DMS153 treated with DMSO at 0.1 percent for 48 hours (cell line): ENCODE results near the gene NUP43.
"Not testable (repeated sequence)": the region's sequence is repeated elsewhere in the genome, so short reads cannot be mapped to it uniquely, and the experiment has no call there.

Experiments
- DNase-seq: peaks from one replicate; lab custom pipeline; 2025; ENCODE audit not compliant: unreplicated experiment; lab: John Stamatoyannopoulos, UW

Gene NUP43

GRCh38 chr6:149749594-149750135, 3.3 kb upstream of the NUP43 start, which contains the start of gene PCMT1:
PCMT1 (plus strand) TSS chr6:149749741; CDS start chr6:149749902, 161 bp downstream.
- DNase-seq, result peak; percentile 81

DNA sequence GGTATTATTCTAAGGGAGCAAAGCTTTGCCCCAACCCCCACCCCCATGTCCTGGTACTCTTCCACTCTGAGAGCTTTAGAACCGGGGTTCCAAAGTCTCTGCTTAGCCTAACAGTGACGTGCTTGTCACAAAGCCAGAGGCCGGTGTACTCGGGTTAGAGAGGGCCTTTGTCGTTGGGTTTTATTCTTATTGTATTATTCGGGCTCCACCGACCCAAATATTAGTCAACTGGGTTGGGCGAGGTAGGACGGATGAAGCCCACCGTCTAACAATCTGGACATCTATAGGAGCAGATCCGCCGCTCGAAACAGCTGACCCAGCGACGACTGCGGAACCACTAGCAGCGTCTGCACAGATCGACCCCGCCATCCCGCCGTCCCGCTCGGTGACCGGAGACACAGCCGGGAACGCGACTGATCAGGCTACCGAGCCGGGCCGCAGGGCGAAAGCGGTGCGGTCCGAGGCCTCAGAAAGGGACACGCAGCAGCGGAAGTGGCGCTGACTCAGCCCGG, 2.8 kb upstream of the NUP43 start:
- not testable (repeated sequence) for DNase-seq

DNA sequence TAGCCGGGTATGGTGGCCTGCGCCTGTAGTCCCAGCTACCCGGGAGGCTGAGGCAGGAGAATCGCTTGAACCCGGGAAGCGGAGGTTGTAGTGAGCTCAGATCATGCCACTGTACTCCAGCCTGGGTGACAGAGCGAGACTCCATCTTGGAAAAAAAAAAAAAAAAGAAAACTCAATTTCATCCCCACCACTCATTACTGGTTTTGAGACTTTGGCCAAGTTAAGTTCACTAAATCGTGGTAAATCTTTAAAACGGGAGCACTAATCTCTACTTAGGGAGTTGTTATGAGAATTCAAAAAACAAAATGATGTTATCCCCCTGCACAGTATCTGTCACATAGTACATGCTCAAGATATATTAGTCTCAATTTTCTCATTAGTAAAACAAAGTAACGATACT, 1.1 kb downstream of the NUP43 start:
- not testable (repeated sequence) for DNase-seq

GRCh38 chr6:149734915-149735314, 11.4 kb downstream of the NUP43 start:
- DNase-seq, result no peak

DNA sequence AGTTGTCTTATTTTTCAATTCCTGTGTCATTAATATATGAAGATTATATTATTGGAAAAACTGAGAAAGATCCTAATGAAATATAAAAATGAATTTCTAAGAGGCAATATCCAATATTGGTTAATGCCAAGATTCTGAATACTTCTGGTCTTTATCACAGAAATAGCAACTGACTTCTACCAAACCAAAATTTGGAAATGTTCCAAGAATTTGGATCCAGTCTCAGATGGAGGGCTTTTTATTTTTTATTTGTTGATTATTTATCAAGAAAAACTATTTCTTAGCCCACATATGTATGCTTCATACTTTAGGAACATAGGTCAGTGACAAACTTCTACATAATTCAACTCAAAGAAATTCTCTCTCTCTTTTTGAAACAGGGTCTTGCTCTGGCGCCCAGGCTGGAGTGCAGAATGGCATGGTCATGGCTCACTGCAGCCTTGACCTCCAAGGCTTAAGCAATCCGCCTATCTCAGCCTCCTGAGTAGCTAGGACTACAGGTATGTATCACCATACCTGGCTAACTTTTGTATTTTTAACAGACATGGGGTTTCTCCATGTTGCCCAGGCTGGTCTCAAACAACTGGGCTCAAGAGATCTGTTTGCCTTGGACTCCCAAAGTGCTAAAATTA, 13.1 kb downstream of the NUP43 start:
- DNase-seq, result no peak

DNA sequence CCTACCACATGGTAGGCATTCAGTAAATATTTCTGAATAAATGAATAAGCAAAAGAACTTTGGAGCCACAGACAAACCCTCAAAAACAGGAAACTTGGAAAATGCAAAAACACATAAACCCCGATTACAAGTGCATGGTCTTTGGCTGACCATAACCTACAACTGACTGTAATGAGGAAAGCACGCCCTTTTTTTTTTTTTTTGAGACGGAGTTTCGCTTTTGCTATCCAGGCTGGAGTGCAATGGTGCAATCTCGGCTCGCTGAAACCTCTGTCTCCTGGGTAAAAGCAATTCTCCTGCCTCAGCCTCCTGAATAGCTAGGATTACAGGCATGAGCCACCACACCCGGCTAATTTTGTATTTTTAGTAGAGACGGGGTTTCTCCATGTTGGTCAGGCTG, 16.5 kb downstream of the NUP43 start:
- DNase-seq, result no peak

GRCh38 chr6:149728499-149729234, 17.7 kb downstream of the NUP43 start:
- DNase-seq, result no peak

GRCh38 chr6:149727793-149728498, 18.4 kb downstream of the NUP43 start:
- no peak for DNase-seq

- DNase-seq, result no peak
Measured at GRCh38 chr6:149725785-149726184, 20.5 kb downstream of the NUP43 start.

- no peak for DNase-seq
Measured at GRCh38 chr6:149723771-149724417, 22.4 kb downstream of the NUP43 start.

- no peak for DNase-seq
Measured at GRCh38 chr6:149723262-149723661, 23.1 kb downstream of the NUP43 start.

DNA sequence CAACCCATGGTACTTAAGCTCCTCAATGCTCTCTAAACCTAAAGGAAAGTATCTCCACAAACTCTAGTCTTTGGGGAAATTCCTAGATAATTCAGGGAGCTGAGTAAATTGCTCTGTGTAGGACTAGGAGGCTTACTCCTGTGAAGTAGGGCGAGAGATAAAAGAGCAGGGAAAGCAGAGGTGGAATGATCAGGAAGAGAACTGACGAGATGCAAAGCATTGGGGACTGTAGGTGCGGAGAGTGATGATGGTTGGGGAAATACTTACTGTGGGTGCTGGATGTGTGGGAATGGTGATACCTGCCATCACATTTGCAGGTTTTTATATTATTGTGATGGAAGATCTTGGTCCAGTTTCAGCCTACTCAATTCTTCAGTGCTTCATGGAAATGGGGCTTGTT, 26.8 kb downstream of the NUP43 start:
- DNase-seq, result no peak

GRCh38 chr6:149717588-149718458, 28.5 kb downstream of the NUP43 start, which contains the start of gene LATS1:
LATS1 (minus strand) TSS chr6:149718101; CDS start chr6:149702126, 15,975 bp downstream.
- DNase-seq, result peak; percentile 75

GRCh38 chr6:149717255-149717587, 29.1 kb downstream of the NUP43 start:
- DNase-seq, result no peak

DNA sequence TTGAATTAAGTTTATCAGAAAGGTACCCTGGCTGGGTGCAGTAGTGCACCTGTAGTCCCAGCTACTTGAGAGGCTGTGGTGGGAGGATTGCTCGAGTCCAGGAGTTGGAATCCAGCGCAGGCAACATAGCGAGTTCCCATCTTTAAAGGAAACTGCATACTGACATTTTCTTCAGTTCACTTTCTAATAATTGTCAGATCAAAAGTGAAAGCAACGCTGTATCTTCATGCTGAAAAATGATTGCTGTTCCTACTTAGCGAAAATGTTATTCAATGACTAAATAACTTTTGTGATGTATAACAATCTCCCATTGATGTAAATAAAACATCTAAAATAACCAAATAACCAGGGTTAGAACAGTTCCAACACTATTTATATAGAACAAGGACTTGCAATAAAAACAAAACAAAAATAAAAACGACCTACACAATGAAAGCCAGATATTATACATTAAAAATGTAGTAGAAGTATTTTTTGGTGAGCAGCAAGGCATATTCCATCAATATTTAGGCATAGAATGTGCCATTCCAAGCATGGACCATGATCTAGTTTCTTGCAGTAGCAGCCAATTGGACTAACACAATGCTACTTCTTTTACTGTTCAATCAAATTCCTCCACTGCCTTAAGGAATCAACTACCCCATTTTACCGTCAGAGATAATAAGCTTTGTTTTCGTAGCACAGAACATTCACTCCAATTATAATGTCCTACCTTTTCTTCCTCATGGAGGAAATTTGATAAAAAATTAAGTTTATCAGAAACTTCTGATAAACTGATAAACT, 30.0 kb downstream of the NUP43 start:
- DNase-seq, result no peak

- no peak for DNase-seq
Measured at GRCh38 chr6:149714442-149714841, 31.9 kb downstream of the NUP43 start.

- no peak for DNase-seq
Measured at GRCh38 chr6:149711711-149712110, 34.6 kb downstream of the NUP43 start.

- no peak for DNase-seq
Measured at GRCh38 chr6:149701714-149702113, 44.6 kb downstream of the NUP43 start.

DNA sequence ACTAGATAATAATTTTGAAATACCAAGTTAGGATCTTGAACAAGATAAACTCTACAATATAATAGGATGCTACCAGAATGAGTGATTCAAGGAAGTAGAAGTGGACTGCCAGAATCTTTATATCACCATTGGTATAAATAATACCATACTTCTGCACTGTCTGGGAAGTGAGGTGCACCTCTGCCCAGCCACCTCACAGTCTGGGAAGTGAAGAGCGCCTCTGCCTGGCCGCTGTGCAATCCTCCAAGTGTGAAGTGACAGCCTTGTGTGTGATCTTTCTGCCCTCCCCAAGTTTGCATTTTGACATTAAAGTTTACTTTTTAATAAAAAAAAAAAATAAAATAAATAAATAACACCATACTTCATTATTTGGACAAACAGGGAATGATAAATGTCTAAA, 47.2 kb downstream of the NUP43 start:
- DNase-seq, result no peak
